ENCODE data around the gene ZNF827. TPM values are rescaled to one million over a fixed set of nuclear protein-coding genes. Genes with fewer than 3 reads are reported as not detected.

Gene ZNF827
- total RNA-seq, 1 donor from 2014 or later, result 21.2 TPM

- H3K4me3 Mint-ChIP-seq, result no peak overlapping the region
- no peaks in the 10 kb centered on the region for H3K9me3 Mint-ChIP-seq
- no peak overlapping the region for H3K27ac Mint-ChIP-seq (ENCODE audit: unreplicated experiment)
- H3K27me3 Mint-ChIP-seq (ENCODE audit: low read depth), result no peaks in the 10 kb centered on the region
- no peak for DNase-seq (ENCODE audit: low read depth, low spot score)
- peaks cover 9% of the 10 kb centered on the region for H3K36me3 Mint-ChIP-seq (ENCODE audit: low read depth)
- H3K4me1 Mint-ChIP-seq, result peaks cover 17% of the 10 kb centered on the region
- TF ChIP-seq, protein P1, sequence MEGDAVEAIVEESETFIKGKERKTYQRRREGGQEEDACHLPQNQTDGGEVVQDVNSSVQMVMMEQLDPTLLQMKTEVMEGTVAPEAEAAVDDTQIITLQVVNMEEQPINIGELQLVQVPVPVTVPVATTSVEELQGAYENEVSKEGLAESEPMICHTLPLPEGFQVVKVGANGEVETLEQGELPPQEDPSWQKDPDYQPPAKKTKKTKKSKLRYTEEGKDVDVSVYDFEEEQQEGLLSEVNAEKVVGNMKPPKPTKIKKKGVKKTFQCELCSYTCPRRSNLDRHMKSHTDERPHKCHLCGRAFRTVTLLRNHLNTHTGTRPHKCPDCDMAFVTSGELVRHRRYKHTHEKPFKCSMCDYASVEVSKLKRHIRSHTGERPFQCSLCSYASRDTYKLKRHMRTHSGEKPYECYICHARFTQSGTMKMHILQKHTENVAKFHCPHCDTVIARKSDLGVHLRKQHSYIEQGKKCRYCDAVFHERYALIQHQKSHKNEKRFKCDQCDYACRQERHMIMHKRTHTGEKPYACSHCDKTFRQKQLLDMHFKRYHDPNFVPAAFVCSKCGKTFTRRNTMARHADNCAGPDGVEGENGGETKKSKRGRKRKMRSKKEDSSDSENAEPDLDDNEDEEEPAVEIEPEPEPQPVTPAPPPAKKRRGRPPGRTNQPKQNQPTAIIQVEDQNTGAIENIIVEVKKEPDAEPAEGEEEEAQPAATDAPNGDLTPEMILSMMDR (conservative IDR thresholded peaks at IDR 0.05), result no peak
Measured at GRCh38 chr4:145898926-145899531, 39.6 kb downstream of the ZNF827 start.

DNA sequence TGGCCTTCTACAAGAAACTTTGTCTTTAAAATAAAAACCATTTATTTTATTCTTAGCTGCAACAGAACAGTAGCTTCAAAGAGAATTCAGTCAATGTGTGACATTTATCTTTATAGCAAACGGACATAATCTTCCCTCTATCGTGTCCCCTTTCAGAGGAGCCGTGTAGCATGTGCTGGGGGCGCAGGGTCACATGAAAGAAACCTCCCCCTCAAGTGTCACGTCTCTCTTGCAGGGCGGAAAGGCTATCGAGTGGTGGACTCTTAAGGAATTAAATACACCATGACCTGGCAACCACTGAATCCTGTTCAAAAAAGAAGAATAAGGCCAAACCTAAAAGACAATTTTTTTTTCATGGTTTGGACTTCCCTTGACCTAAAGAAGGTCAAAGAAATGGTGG, 40.2 kb downstream of the ZNF827 start:
- H3K4me1 Mint-ChIP-seq, result peaks cover 20% of the 10 kb centered on the region
- no peaks in the 10 kb centered on the region for H3K27me3 Mint-ChIP-seq (ENCODE audit: low read depth)
- TF ChIP-seq, protein P1 (conservative IDR thresholded peaks at IDR 0.05), result no peak
- peaks cover 9% of the 10 kb centered on the region for H3K36me3 Mint-ChIP-seq (ENCODE audit: low read depth)
- H3K4me3 Mint-ChIP-seq, result no peak overlapping the region
- no peak overlapping the region for H3K27ac Mint-ChIP-seq (ENCODE audit: unreplicated experiment)
- H3K9me3 Mint-ChIP-seq, result no peaks in the 10 kb centered on the region
- no peak for DNase-seq (ENCODE audit: low read depth, low spot score)

GRCh38 chr4:145895056-145895455, 43.6 kb downstream of the ZNF827 start:
- Mint-ChIP-seq H3K4me3 (no peak overlapping the region), H3K36me3 (ENCODE audit: low read depth) (peaks cover 4% of the 10 kb centered on the region), H3K9me3 (no peaks in the 10 kb centered on the region), H3K27me3 (ENCODE audit: low read depth) (no peaks in the 10 kb centered on the region), H3K4me1 (peaks cover 49% of the 10 kb centered on the region), H3K27ac (ENCODE audit: unreplicated experiment) (no peak overlapping the region)
- DNase-seq (ENCODE audit: low read depth, low spot score), result no peak
- TF ChIP-seq, protein P1 (conservative IDR thresholded peaks at IDR 0.05), result no peak

- Mint-ChIP-seq H3K27me3 (ENCODE audit: low read depth) (no peaks in the 10 kb centered on the region), H3K36me3 (ENCODE audit: low read depth) (peaks cover 6% of the 10 kb centered on the region), H3K4me1 (peaks cover 52% of the 10 kb centered on the region), H3K27ac (ENCODE audit: unreplicated experiment) (no peak overlapping the region), H3K4me3 (no peak overlapping the region), H3K9me3 (no peaks in the 10 kb centered on the region)
- DNase-seq (ENCODE audit: low read depth, low spot score), result no peak
- TF ChIP-seq, protein P1 (conservative IDR thresholded peaks at IDR 0.05), result peak; percentile 19
Measured at GRCh38 chr4:145891958-145892357, 46.7 kb downstream of the ZNF827 start.

GRCh38 chr4:145890689-145891088, 47.9 kb downstream of the ZNF827 start:
- Mint-ChIP-seq H3K27ac (ENCODE audit: unreplicated experiment) (no peak overlapping the region), H3K9me3 (no peaks in the 10 kb centered on the region), H3K4me1 (peaks cover 55% of the 10 kb centered on the region), H3K27me3 (ENCODE audit: low read depth) (no peaks in the 10 kb centered on the region), H3K4me3 (no peak overlapping the region), H3K36me3 (ENCODE audit: low read depth) (peaks cover 12% of the 10 kb centered on the region)
- no peak for DNase-seq (ENCODE audit: low read depth, low spot score)
- TF ChIP-seq, protein P1 (conservative IDR thresholded peaks at IDR 0.05), result no peak
